Measurements from ENCODE around the gene LRRC10.

Gene LRRC10

GRCh38 chr12:69578283-69578682 is 32.4 kb downstream of the LRRC10 start:
- no peak overlapping the region for H3K4me3 ChIP-seq (ENCODE audit: low read length)
- no peak for DNase-seq (ENCODE audit: low read depth, low spot score)

- no peak overlapping the region for H3K4me3 ChIP-seq (ENCODE audit: low read length)
- no peak for DNase-seq (ENCODE audit: low read depth, low spot score)
Measured at GRCh38 chr12:69575346-69575745, 35.4 kb downstream of the LRRC10 start.

DNA sequence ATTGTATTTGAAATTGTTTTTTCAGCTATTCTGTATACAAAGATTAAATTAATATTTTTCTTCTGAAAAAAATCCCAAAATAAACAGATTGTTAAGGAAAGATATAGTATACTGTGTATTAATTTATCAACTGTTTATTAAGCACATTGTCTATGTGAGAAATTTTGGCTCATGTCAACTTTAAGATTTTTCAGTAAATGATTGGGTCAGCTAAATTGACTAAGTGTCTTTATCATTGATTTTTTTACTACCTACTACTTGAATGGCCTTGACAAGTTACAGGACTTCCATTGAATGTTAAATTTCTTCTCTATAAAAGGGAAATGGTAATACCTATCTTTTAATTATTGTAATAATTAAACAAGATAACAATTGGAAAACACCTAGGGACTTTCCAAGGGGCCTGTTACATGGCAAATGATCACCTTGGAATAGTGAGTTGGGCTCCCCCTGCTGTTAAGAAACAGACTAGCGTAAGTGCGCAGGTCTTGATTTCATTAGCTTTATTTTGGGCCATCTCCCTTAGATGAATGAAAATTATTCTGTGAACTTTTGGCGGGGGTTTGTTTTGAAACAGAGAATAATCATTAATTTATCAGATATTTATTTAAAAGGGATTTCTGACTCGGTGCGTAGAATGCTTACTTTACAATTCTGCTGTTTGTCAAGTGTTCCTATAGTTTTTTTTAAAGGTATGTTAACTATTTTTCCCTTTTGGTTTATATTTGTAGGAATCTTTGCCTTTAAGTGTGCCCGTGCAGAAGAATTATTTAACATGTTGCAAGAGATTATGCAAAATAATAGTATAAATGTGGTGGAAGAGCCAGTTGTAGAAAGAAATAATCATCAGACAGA is 39.9 kb downstream of the LRRC10 start:
- no peak overlapping the region for H3K4me3 ChIP-seq (ENCODE audit: low read length)
- DNase-seq (ENCODE audit: low read depth, low spot score) = peak; percentile 46

GRCh38 chr12:69570000-69570516 is 40.6 kb downstream of the LRRC10 start:
- H3K4me3 ChIP-seq (ENCODE audit: low read length) = no peak overlapping the region
- DNase-seq (ENCODE audit: low read depth, low spot score) = no peak

DNA sequence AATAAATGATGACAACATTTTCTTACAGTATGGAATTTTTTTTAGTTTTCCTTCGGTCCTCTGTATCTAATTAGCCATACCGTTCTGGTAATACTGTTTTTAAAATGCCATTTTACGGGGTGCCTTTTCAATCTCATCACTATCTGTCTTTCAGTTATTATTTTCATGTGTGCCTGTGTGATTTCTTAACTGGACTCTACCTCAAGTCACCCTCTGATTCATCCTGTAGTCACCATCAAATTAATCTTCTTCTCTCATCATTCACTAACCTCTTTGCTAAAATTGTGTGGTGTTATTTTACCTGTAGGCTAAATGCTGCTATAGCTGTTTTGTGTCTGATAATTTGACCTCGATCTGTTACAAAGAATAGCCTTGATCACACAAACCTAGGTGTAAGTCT is 41.5 kb downstream of the LRRC10 start:
- no peak for DNase-seq (ENCODE audit: low read depth, low spot score)

GRCh38 chr12:69566603-69567002 is 44.1 kb downstream of the LRRC10 start:
- H3K4me3 ChIP-seq (ENCODE audit: low read length) = no peak overlapping the region
- no peak for DNase-seq (ENCODE audit: low read depth, low spot score)

More for the DNA sequence above, 41.5 kb downstream of the LRRC10 start:
- H3K4me3 ChIP-seq (ENCODE audit: low read length) = no peak overlapping the region

DNA sequence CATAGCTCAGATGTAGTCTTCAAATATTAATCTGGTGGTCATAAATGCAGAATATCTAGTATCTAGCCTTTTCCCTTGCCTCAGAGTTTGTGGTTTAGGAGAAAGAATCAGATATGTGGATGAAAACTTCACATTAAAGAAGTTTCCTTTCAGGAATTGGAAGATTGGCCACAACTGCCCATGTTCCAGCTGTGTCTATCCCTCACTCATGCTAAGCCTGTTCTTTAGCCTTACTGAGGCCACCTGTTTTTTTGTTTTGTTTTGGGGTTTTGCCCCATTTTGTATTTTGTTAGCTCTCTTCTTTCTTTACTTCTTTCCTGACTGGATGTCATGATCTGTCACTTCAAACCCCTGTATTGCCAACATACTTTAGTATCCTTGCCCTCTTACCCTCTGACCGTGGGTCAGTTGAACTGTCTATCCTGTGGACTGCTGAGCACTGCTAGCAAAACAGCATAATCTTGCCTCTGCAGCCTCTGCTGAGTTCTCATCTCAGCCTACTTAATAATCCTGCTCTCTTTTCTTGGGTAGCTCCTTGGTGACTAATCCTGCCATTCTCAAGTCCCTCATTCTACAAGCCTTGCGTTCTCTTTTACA is 47.4 kb downstream of the LRRC10 start:
- H3K4me3 ChIP-seq (ENCODE audit: low read length) = no peak overlapping the region
- no peak for DNase-seq (ENCODE audit: low read depth, low spot score)
